Mesothelial cell of epicardium (in vitro differentiated cells): ENCODE results near the gene TPCN1. TPM values are rescaled to one million over a fixed set of nuclear protein-coding genes. Genes with fewer than 3 reads are reported as not detected.

ENCODE experiments used
- DNase-seq, 2 experiments: peaks; one replicate each; pipeline ENCODE4 v3.0.0; 2021; ENCODE audit warnings: low spot score in 2 of 2; ENCODE audit not compliant: unreplicated experiment in 2 of 2
- H3K27ac Mint-ChIP-seq: 2 replicates; pipeline ENCODE4 v1.8.0; 2021; ENCODE audit warnings: mixed read lengths
- H3K27me3 Mint-ChIP-seq: 2 replicates; pipeline ENCODE4 v1.8.0; 2021; ENCODE audit warnings: low read depth, mixed read lengths
- H3K36me3 Mint-ChIP-seq: 2 replicates; pipeline ENCODE4 v1.8.0; 2021; ENCODE audit warnings: mixed read lengths
- H3K4me1 Mint-ChIP-seq: 2 replicates; pipeline ENCODE4 v1.8.0; 2021; ENCODE audit warnings: mixed read lengths
- H3K4me3 Mint-ChIP-seq: 2 replicates; pipeline ENCODE4 v1.8.0; 2021; ENCODE audit warnings: mild to moderate bottlenecking, moderate library complexity, mixed read lengths
- H3K9me3 Mint-ChIP-seq: 2 replicates; pipeline ENCODE4 v1.8.0; 2021; ENCODE audit warnings: mixed read lengths
- total RNA-seq: library from RNA; stranded (reverse); gene quantifications from 3 replicates; pipeline ENCODE4 v1.2.1, GENCODE V29; 2021
- TF ChIP-seq, protein P1 (sequence below): fragments of 200-600 bp; sonication (generic); IDR thresholded peaks from one replicate; pipeline ENCODE4 v1.5.0; 2021; ENCODE audit warnings: antibody characterized with exemption; ENCODE audit not compliant: unreplicated experiment

The TPCN1 gene
- total RNA-seq, 1 donor from 2014 or later, result 40.0 TPM

DNA sequence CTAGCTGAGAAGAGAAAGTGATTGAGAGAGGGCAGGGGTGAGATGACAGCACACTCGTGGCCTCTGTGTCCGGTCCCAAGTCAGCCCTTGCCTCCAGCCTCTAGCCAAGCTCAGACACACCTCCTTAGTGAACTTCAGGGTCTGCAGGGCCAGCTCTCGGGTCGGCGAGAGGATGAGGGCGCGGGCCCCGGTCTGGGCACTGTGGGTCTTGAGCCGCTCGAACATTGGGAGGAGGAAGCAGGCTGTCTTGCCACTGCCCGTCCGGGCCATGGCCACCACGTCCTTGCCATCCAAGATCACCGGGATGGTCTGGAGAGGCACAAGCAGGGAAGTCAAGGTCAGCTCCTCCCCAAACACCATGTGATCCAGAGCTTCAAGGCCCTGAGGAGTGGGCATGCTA, 42.2 kb upstream of the TPCN1 start:
- Mint-ChIP-seq H3K27ac (no peak overlapping the region), H3K4me1 (no peaks in the 10 kb centered on the region), H3K27me3 (no peaks in the 10 kb centered on the region), H3K9me3 (peaks cover 8% of the 10 kb centered on the region), H3K4me3 (no peak overlapping the region), H3K36me3 (peaks cover 56% of the 10 kb centered on the region)
- TF ChIP-seq, protein P1, sequence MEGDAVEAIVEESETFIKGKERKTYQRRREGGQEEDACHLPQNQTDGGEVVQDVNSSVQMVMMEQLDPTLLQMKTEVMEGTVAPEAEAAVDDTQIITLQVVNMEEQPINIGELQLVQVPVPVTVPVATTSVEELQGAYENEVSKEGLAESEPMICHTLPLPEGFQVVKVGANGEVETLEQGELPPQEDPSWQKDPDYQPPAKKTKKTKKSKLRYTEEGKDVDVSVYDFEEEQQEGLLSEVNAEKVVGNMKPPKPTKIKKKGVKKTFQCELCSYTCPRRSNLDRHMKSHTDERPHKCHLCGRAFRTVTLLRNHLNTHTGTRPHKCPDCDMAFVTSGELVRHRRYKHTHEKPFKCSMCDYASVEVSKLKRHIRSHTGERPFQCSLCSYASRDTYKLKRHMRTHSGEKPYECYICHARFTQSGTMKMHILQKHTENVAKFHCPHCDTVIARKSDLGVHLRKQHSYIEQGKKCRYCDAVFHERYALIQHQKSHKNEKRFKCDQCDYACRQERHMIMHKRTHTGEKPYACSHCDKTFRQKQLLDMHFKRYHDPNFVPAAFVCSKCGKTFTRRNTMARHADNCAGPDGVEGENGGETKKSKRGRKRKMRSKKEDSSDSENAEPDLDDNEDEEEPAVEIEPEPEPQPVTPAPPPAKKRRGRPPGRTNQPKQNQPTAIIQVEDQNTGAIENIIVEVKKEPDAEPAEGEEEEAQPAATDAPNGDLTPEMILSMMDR, result no peak
- DNase-seq, result no peak

- H3K4me1 Mint-ChIP-seq, result no peaks in the 10 kb centered on the region
- TF ChIP-seq, protein P1, result no peak
- no peaks in the 10 kb centered on the region for H3K27me3 Mint-ChIP-seq
- peaks cover 8% of the 10 kb centered on the region for H3K9me3 Mint-ChIP-seq
- DNase-seq, result no peak
- peaks cover 51% of the 10 kb centered on the region for H3K36me3 Mint-ChIP-seq
- H3K4me3 Mint-ChIP-seq, result no peak overlapping the region
- no peak overlapping the region for H3K27ac Mint-ChIP-seq
Observed at GRCh38 chr12:113180333-113180732, 40.9 kb upstream of the TPCN1 start.

- TF ChIP-seq, protein P1, result no peak
- DNase-seq, result no peak
- Mint-ChIP-seq H3K27me3 (no peaks in the 10 kb centered on the region), H3K9me3 (peaks cover 7% of the 10 kb centered on the region), H3K36me3 (peaks cover 43% of the 10 kb centered on the region), H3K4me1 (peaks cover 10% of the 10 kb centered on the region), H3K4me3 (no peak overlapping the region), H3K27ac (no peak overlapping the region)
Observed at GRCh38 chr12:113181975-113182374, 39.3 kb upstream of the TPCN1 start.

DNA sequence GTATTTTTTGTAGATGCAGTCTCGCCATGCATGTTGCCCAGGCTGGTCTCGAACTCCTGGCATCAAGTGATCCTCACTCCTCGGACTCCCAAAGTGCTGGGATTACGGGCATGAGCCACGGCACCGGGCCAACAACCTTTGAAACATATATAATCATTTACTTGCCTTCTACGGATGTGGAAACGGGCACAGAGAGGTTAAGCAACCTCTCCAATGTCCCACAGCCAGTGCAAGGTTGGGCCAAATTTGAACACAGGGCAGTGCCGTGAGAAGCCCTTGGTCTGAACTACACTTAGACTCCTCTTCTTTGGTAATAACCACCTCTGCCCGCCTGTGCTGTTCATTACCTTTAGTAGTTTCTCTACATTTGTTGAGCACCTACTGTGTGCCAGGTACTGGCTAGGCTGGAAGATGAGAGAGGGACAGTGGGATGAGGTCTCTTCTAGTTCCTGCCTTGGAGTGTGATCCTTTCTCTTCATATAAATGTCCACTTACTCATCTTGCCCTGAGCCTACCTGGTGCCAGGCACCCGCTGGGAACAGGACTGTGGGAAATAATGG, 38.2 kb upstream of the TPCN1 start:
- H3K4me1 Mint-ChIP-seq, result peaks cover 14% of the 10 kb centered on the region

GRCh38 chr12:113184098-113184899, 37.0 kb upstream of the TPCN1 start:
- H3K27me3 Mint-ChIP-seq, result no peaks in the 10 kb centered on the region
- H3K36me3 Mint-ChIP-seq, result peaks cover 29% of the 10 kb centered on the region
- H3K9me3 Mint-ChIP-seq, result no peaks in the 10 kb centered on the region
- H3K4me1 Mint-ChIP-seq, result peaks cover 14% of the 10 kb centered on the region
- no peak for DNase-seq
- H3K4me3 Mint-ChIP-seq, result peak overlapping the region; percentile 90
- TF ChIP-seq, protein P1, result no peak
- peak overlapping the region; percentile 88 for H3K27ac Mint-ChIP-seq

More for the DNA sequence above, 38.2 kb upstream of the TPCN1 start:
- no peaks in the 10 kb centered on the region for H3K27me3 Mint-ChIP-seq
- DNase-seq, result no peak
- no peaks in the 10 kb centered on the region for H3K9me3 Mint-ChIP-seq
- H3K27ac Mint-ChIP-seq, result no peak overlapping the region
- peaks cover 35% of the 10 kb centered on the region for H3K36me3 Mint-ChIP-seq
- TF ChIP-seq, protein P1, result no peak
- peak overlapping the region; percentile 36 for H3K4me3 Mint-ChIP-seq
